PC-3 (cell line): ENCODE data around the gene CASP14.

Experiments
- CTCF ChIP-seq: fragments of 300-600 bp; sonication (generic); conservative IDR thresholded peaks from 2 replicates; pipeline ENCODE4 v1.5.1; 2017; ENCODE audit warnings: antibody characterized with exemption, low read depth, mild to moderate bottlenecking, low read length
- EZH2phosphoT487 ChIP-seq: fragments of 300-600 bp; sonication (generic); IDR thresholded peaks from 2 replicates; pipeline ENCODE4 v1.6.1; 2018; ENCODE audit warnings: mild to moderate bottlenecking, antibody characterized with exemption, low read length, borderline replicate concordance

DNA sequence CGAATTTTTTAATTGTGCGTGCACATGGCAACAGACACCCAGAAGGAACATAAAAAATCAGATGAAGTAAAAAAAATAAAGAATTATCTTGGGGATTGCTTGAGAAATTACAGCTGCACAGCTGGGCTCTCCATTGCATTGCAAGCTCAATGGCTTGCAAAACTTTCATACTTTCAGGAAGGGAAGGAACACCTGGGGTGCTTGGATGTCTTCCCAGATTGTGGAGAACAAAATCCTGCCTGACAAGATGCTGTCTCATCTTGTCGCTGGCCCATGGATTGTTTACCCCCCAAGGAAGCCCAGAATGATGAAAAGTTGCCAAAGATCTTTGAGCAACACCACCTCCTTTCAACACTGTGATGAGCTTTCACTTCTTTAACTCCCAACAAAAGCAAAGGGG, 11.0 kb upstream of the CASP14 start:
- no peak for TF ChIP-seq CTCF
- TF ChIP-seq EZH2phosphoT487, result no peak
